Skin epidermis (tissue), 12 donors: ENCODE measurements around the gene PLEKHG4.

Source experiments
- H3K27ac ChIP-seq, 21 experiments: fragments of 200-600 bp; sonication (generic) in 11 of 21; one replicate each; pipeline ENCODE4 v1.5.0; 2020; ENCODE audit warnings: mild to moderate bottlenecking in 3 of 21, inconsistent platforms in 2 of 21, moderate library complexity in 2 of 21
- H3K4me3 ChIP-seq, 7 experiments: fragments of 200-600 bp; sonication (generic) in 2 of 7; one replicate each; pipeline ENCODE4 v1.5.0; 2020; ENCODE audit warnings: inconsistent platforms in 2 of 7, mild to moderate bottlenecking in 2 of 7, moderate library complexity in 1 of 7

Gene PLEKHG4

GRCh38 chr16:67243481-67243880 lies 35.9 kb upstream of the PLEKHG4 start:
- H3K4me3 ChIP-seq: no peak overlapping the region
- H3K27ac ChIP-seq: peak overlapping the region in 19 of 21 experiments; percentile 65 to 91 (median 83)

GRCh38 chr16:67244387-67245185 lies 34.7 kb upstream of the PLEKHG4 start:
- H3K27ac ChIP-seq: peak overlapping the region; percentile 14 to 91 (median 82)
- H3K4me3 ChIP-seq: peak overlapping the region in 2 of 7 experiments; percentile 3 to 86

DNA sequence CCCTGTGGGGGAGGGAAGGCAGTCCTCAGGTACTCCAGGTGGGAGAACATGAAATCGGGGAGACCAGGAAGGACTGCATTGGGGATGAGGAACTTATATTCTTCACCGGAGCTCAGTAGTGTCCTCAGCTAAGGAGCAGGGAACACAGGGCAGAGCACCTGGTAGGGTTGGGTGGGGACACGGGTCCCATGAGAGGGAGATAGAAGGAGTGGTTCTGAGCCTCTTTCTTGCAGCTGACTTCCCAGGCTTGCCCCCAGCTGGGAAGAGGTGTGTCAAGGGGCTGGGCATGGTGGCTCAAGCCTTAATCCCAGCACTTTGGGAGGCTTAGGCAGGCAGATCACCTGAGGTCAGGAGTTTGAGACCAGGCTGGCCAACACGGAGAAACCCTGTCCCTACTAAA lies 34.1 kb upstream of the PLEKHG4 start:
- Histone ChIP-seq H3K4me3 (peak overlapping the region in 3 of 7 experiments; percentile 74 to 86 (median 75)), H3K27ac (peak overlapping the region; percentile 14 to 91 (median 82))

DNA sequence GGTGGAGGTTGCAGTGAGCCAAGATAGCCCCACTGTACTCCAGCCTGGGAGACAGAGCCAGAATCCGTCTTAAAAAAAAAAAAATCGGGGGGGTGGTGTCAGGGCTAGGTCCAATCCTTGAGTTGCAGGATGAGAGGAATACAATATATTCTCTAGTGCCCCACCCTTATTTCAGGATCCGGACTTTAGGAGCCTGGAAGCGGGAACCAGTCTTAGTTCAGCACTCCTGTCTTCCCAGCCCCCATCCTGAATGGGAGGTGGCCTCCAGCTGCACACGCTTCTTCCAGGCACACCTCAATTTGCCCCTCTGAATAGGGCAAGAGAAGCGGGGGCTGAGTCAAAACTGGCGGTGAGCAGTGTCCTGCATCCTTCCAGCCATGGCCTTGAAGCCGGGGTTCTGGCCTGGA lies 33.7 kb upstream of the PLEKHG4 start:
- Histone ChIP-seq H3K4me3 (peak overlapping the region; percentile 60 to 95 (median 75)), H3K27ac (peak overlapping the region in 20 of 21 experiments; percentile 65 to 91 (median 82))

DNA sequence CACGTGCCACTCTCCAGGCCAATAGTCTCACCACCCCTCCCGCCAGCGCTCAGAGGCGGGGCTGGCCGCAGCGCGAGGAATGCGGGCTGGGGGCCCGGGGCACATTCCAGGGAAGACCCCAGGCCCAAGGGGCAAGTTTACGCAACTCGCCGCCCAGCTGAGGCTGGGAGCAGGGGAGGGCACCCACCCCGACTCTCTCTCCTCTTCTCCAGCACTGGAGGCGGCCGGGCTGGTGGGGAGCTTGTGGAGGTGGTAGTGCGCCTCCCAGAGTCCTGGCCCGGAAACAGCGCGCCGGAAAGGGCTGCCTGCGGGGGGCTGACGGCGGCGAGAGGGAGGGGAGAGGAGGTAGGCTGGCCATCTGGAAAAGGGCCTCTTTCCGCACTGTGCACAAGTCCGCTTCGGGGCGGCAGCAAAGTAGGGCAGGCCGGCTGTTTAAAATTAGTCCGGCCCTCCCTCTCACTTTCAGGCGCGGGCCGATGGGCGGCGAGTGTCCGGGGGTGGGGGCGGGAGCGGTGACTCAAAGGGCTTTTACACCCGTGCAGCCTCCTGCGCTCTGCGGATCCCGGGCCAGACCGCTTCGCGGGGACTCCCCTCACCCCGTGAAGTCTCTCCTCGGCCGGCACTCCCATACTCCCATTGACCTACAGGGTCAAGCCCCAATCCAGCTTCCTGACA lies 33.1 kb upstream of the PLEKHG4 start:
- H3K27ac ChIP-seq: peak overlapping the region; percentile 34 to 91 (median 82)
- H3K4me3 ChIP-seq: peak overlapping the region; percentile 60 to 95 (median 75)

DNA sequence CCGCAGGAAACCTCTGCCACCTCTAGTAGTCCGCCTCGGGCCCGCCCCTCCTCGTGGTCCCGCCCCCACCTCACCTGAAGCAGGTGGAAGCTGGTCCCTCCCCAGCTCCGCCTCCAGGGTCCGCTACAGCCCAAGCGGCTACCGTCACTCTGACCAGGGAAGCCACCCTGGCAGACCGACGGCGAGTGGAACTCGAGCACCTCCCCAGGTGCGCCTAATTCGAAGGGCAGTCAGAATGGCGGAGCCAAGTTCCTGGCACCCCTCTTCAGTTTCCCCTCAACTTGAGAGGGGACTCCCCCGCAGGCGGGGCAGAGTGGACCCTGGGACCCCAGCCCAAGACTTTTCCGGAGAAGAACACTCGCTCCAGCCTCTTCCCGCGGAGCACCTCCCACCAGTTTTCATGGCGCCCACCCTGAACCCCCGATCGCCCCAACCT lies 32.6 kb upstream of the PLEKHG4 start:
- Histone ChIP-seq H3K4me3 (peak overlapping the region; percentile 60 to 95 (median 75)), H3K27ac (peak overlapping the region; percentile 34 to 91 (median 82))

DNA sequence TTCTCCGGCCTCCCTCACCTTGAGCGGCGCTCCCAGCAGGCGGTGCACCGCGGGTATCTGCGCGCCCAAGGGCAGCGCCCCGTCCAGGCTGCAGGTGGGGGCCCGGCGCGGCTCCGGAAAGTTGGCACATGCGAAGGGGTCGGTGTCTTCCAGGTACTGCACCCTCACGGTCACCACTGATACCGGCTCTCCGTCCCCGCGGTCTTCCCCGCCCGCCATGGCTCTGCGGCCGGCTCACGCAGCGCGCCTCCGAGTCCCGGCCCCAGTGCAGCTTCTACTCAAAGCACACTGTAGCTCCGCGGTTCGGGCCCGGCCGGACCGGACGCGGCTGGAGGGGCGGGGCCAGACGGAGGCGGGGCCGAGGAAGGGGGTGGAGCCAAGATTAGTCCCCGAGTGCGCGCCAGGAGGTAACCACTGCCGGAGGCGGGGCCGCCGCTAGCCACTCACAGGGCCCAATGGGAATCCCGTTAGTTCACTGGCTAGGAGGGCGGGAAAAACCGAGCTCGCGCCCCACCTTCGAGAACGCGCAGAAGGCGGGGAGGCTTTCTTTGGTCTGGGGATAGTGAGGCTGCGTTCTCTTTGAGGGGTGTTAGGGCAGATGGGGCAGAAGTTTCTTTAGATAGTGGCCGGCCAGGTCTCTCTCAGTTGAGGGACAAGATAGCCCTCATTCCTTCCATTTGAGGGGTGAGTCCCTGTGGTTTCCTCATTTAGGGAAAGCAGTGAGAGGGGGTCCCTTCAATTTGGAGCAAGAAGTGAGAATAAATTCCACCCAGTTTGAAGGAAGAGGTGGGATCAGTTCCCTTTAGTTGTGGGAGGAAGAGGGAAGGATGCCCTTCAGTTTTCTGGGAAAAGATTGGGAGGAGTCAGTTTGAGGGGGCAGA lies 31.9 kb upstream of the PLEKHG4 start, which contains the start of gene FHOD1:
FHOD1 (minus strand) TSS at position 290 of the 881 bp plus-strand sequence; CDS start at position 219, 71 bp downstream.
- peak within 1 kb of the TSS; percentile 60 to 95 (median 75) for H3K4me3 ChIP-seq
- peak within 1 kb of the TSS; percentile 34 to 91 (median 82) for H3K27ac ChIP-seq

GRCh38 chr16:67248073-67248400 lies 31.3 kb upstream of the PLEKHG4 start:
- Histone ChIP-seq H3K4me3 (peak overlapping the region; percentile 43 to 95 (median 60)), H3K27ac (peak overlapping the region in 6 of 21 experiments; percentile 23 to 83 (median 36))

DNA sequence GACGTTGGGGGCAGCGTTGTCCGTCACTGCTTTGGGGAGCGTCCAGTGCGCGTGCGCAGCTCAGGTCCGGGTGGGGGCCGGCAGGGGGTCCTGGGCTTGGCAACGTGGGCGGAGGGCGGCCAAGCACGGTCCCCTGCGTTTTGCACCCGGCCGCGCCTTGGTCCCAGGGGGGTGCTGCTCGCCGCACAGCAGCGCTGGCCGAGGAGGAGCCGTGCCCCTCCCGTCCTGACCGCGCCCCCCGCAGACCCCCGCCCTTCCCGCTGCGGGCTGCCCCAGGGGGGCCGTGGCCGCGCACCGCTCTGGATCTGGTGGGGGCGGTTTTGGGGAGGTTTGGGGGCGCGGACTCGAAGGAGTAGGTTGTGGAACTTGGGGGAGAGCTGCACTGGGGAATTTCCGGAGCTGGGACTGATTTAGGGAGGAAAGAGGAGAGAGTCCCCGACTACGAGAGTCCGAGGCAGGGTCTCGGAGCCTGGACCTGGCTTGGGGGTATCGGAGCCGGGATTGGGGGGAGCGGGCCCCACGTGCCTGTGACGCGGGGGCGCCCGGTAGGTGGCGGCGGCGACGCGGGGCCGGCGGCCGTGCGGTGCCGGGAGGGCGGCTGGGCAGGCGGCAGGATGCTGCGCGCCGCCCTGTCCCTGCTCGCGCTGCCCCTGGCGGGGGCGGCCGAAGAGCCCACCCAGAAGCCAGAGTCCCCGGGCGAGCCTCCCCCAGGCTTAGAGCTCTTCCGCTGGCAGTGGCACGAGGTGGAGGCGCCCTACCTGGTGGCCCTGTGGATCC lies 30.7 kb upstream of the PLEKHG4 start, which contains the start of gene SLC9A5:
SLC9A5 (plus strand) TSS at position 579 of the 777 bp plus-strand sequence; CDS start at position 615, 36 bp downstream.
- Histone ChIP-seq H3K27ac (peak within 1 kb of the TSS in 8 of 21 experiments; percentile 7 to 87 (median 36)), H3K4me3 (peak within 1 kb of the TSS; percentile 43 to 95 (median 63))

DNA sequence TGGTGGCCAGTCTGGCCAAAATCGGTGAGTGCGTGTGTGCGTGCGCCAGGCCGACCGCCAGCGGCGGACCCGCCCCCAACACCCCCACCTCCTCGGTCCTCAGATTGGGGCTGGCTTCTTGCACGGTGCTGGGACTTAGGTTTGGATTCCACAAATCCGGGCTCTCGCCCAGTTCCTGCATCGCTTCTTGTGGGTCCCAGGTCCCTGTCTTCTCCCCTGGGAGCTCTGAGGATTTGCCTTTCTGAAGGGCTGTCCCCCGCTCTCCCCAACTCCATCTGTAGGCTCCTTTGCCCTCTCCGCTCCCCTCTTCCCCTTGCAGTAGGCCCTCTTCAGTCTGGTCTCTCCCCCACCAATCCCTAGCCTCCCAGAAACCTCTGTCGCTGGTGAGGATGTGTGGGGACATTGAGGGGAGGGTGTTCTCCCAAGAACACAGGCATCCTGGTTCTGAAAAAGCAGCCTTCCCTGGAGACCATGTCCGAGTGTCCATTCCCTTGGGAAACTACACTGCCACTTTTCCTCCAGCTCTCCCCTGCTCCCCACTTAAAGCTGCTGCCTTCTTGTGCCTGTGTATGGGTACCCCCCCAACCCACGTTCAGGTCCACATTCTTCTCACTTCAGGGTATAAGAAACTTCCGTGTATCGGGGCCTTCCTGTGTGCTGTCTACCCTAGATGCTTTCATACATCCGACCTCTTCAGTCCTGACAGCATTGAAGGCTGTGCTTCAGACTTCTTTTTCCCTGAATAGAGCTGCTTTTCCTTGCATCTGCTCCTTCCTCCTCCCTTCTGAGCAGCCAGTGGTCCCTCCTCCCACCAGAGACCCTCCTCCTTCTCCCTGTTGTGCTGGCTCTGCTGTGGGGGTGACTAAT lies 29.9 kb upstream of the PLEKHG4 start:
- Histone ChIP-seq H3K27ac (peak overlapping the region in 1 of 21 experiments; percentile 38), H3K4me3 (peak overlapping the region; percentile 35 to 55 (median 45))

DNA sequence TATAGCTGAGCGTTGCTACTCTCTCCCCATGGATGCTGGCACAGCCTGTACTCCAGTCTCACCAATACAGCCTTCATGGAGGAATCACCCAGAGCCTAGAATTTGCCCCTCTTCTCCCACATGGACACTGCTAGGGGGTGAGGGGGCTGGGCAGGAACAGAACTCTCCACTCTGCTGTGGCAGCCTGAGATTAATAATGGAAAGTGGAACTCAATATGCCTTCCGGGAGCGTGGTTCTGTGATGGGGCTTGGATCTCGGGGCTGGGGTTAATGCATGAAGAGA lies 29.3 kb upstream of the PLEKHG4 start:
- Histone ChIP-seq H3K4me3 (no peak overlapping the region), H3K27ac (no peak overlapping the region)

DNA sequence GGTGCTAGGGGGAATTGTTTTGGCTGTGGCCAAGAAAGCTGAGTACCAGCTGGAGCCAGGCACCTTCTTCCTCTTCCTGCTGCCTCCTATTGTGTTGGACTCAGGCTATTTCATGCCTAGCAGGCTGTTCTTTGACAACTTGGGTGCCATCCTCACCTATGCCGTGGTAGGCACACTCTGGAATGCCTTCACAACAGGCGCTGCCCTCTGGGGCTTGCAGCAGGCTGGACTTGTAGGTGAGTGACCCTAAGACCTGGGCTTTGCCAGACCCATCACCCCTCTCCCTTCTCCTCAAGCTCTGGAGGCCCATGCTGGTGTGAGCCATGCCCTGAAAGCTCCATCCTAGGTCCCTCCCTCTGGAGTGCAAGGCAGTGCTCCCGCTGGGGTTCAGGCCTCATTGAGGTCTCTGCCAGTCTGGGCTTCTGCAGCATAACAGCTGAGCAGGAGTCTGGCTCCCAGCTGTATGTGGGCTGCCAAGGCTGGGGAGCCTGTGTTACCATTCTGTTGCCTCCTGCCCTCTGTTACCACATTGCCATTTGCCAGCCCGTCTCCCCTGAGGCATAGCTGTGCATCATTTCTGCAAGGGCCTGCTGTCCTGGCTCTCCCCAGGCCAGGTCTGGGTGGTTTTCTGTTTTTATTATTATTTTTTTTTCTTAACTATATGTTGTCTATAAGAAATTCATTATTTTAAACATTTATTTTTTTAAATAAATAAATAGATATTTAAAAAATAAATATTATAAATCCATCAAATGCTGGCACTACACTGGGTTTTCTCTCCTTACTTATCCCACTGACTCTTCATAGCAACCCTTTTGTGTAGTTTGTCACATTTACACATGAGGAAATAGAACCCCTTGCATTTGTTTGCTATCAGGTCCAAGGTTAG lies 26.5 kb upstream of the PLEKHG4 start:
- H3K4me3 ChIP-seq: no peak overlapping the region
- H3K27ac ChIP-seq: no peak overlapping the region

DNA sequence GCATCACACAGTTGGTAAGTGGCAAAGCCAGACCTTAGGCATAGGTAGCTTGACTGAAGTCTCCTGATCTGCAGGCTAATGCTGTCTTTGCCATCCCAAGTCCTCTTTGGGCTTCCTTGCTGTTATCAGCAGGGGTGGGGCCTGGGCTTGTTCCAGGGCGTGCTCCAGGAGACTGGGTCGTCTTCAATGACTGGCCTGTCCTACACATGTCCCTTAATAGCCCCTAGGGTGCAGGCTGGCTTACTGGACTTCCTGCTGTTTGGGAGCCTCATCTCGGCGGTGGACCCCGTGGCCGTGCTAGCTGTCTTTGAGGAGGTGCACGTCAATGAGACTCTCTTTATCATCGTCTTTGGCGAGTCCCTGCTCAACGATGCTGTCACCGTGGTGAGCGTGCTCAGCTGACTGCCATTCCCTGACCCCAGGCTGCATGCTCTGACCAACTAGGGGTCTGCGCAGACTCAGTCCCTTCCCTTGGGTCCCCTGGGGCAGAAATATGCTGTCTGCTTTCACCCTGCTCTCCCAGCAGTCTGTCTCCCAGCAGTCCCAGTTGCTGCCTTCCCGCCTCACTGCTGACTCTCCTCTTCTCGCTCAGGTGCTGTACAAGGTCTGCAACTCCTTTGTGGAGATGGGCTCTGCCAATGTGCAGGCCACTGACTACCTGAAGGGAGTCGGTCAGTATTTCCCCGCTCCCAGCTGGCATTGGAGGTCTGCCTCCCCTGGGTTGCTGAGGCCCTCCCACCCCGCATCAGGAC lies 24.4 kb upstream of the PLEKHG4 start:
- Histone ChIP-seq H3K4me3 (no peak overlapping the region), H3K27ac (no peak overlapping the region)

DNA sequence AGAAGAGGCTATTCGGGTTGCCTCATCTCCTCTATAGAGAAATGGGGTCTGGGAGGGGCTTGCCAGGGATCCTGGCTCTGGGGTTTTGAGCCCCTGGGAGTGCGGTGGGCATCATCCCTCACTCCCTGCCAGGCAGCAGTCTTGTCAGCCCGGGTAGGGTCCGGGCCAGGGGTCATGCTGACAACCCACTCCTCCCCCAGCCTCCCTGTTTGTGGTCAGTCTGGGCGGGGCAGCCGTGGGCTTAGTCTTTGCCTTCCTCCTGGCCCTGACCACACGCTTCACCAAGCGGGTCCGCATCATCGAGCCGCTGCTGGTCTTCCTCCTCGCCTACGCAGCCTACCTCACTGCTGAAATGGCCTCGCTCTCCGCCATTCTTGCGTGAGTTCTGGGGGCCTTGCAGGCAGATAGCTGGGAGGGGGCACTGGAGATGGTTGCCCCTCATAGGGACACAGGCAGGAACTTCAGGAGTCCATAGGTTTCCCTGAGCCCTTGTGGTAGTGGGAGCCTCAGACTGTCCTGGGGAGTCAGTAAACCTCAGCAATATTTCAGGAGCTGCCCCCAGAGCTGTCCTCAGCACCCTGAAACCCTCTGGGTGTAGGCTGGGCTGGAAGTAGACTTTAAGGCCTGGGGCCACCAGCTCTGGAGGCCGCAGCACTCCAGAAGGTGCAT lies 23.6 kb upstream of the PLEKHG4 start:
- no peak overlapping the region for H3K4me3 ChIP-seq
- no peak overlapping the region for H3K27ac ChIP-seq

- H3K4me3 ChIP-seq: no peak overlapping the region
- H3K27ac ChIP-seq: no peak overlapping the region
Observed at GRCh38 chr16:67256701-67257230, 22.6 kb upstream of the PLEKHG4 start.
